SKM-1 (cell line): ENCODE data around the gene IQCK.
"Not testable (repeated sequence)": the region's sequence is repeated elsewhere in the genome, so short reads cannot be mapped to it uniquely, and the experiment has no call there.

ENCODE experiments used
- DNase-seq: peaks from one replicate; lab custom pipeline; 2025; ENCODE audit not compliant: unreplicated experiment; lab: John Stamatoyannopoulos, UW

Gene IQCK, protein sequence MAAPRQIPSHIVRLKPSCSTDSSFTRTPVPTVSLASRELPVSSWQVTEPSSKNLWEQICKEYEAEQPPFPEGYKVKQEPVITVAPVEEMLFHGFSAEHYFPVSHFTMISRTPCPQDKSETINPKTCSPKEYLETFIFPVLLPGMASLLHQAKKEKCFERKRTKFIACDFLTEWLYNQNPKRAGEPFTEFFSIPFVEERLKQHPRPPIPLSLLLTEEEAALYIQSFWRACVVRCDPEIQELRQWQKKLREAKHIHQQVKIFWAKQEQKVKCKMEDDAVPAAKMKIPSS

DNA sequence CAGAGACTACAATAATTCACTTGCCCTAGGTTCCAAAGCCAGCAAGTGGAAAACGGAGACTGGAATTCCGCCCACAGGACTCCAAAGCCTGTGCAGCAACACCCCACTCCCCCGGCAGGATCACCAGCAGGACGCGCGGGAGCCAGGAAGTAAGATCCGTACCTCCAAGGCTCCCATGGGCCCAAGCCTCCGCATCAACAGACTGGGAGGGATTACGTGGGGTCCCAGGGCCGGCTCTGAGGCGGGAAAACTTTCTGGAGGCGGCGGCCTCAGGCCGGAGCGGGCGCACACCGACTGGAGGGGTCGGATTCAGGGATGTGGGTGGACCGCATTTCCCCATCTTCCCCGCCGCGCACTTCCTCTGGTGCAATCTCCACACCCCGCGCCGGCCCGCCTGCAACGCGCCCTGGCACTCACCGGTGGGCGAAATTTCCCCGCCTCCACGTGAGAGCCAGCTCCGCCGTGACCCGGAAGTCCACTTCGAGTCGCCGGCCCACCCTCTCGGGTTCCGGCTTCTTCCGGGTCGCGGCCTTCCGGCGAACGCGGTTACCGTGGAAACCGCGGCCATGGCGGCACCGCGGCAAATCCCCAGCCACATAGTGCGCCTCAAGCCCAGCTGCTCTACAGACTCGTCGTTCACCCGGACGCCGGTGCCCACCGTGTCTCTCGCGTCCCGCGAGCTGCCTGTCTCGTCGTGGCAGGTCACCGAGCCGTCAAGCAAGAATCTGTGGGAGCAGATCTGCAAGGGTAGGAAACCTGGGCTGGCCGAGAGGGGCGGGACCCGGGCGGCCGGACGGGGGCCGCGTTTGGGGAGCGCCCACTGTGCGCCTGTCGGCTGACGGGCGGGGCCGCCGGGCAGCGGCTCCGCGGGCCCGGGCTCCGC is at the start of gene IQCK, which contains the start of gene KNOP1:
Gene IQCK (plus strand): TSS at position 531 of the 883 bp plus-strand sequence. CDS start 36 bp downstream, at position 567.
Gene KNOP1 (minus strand): TSS at position 487 of the 883 bp plus-strand sequence. CDS start 3,192 bp downstream, outside the sequence.
- DNase-seq, result peak; percentile 72

DNA sequence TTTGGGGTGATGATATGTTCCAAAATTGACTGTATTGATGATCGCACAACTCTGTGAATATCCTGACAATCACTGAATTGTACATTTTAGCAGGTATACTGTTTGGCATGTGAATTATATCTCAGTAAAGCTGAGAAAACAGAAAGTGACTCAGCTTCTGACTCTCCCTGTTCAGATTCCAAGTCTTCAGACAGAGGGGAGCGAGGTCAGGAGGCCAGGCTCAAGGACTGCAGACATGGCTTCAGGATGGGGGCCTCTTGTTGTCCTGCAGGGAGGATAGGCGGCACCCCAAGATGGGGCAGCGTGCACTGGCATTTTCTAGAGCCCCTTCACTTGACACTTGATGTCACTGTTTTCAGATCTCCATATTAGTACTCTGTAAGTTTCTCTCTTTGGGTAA is 45.7 kb upstream of the IQCK start:
- no peak for DNase-seq

DNA sequence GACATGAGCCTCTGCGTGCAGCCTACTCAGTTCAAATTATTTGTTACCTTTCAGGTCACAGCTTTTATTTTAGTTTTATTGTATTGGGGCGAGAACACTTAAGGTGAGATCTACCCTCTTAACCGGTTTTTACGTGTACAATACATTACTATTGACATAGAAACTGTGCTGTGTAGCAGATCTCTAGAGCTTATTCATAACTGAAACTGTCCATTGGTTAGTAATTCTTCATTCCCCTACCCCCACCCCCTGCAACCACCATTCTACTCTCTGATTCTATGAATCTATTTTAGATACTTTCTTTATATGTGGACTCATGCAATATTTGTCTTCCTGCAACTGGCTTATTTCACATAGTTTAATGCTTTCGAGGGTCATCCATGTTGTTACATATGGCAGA is 43.6 kb upstream of the IQCK start:
- no peak for DNase-seq

DNA sequence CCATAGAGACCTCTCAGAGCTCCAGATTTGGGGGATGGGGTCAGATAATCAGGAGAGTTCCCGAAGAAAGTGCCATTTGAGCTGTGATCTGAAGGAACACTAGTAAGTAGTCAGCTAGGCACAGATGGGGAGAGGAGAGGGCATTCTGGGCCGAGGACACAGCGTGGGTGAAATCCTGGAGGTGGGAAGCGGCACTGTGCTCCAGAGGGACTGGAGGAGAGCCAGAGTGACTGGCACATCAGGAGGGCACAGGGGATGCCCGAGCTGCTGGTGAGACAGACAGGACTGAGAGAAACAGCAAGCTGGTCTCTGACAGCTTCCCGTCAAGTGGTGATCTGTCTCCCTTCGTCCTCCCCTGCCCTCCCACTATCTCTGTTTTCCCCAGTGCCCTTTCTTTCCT is 40.7 kb upstream of the IQCK start:
- no peak for DNase-seq

DNA sequence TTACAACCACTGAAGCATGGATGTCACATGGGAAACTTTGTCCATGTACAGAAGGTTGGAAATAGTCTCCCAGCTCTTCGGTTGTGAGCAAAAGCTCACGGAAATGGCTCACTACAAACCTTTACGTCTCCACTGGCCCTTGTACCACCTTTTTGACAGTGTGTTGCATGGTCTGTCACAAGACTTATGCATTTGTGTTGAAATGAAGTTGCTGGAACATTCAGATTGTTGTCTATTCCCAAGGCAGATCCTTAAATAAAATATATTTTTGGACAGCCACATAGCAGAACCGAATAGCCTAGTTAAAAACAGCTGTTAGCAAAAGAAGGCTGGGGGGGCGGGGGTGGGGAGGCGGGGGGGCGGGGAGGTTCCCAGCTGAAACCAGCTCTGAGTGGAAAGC is 39.3 kb upstream of the IQCK start:
- DNase-seq, result no peak

DNA sequence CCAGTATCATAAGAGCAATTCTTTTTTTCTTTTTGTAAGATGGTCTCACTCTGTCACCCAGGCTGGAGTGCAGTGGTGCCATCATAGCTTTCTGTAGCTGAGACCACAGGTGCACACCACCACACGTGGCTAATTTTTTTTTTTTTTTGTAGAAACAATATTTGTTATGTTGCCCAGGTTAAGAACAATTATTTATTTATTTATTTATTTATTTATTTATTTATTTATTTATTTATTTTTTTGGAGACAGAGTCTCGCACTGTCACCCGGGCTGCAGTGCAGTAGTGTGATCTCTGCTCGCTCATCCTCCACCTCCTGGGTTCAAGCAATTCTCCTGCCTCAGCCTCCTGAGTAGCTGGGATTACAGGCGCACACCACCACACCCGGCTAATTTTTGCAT is 38.8 kb upstream of the IQCK start:
- DNase-seq, result not testable (repeated sequence)

DNA sequence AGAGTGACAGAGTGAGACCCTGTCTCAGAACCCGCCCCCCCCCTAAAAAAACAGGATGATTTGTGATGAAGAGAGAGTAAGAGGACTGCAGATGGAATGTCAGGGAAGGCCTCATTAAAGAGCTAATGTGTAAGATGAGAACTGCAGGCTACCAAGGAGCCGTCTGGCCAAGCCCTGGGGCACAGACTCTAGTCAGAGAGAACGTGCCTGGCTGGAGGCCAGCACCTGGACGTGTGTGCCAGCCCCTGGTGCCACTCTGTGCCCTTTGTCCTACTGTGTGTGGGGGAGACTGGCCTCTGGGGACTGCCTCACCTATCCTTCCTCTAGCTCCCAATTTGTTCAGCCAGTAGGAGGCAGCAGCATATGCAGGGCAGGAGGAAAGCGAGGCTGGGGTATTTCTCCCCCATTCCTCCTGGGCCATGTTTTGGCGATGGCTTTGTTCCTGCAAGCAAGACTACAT is 37.2 kb upstream of the IQCK start:
- DNase-seq, result no peak

DNA sequence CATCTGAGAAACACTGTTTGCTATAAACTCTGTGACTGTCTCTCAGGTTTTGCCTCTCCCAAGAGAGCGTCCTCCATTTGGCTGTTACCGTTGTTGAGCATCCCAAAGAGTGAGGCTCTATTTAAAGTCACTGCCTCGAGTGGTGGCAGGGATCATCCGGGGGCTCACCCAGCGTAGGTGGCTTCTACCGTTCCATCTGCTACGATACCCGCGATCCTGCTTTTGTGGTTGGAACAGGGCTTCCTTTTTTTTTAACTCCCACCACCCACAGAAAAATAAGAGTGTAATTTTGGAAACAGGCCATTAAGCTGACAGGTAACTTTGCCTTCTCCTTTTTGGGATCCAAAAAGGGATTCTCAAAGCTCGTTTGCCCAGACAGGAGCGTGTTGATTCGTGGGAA is 36.4 kb upstream of the IQCK start:
- DNase-seq, result no peak

DNA sequence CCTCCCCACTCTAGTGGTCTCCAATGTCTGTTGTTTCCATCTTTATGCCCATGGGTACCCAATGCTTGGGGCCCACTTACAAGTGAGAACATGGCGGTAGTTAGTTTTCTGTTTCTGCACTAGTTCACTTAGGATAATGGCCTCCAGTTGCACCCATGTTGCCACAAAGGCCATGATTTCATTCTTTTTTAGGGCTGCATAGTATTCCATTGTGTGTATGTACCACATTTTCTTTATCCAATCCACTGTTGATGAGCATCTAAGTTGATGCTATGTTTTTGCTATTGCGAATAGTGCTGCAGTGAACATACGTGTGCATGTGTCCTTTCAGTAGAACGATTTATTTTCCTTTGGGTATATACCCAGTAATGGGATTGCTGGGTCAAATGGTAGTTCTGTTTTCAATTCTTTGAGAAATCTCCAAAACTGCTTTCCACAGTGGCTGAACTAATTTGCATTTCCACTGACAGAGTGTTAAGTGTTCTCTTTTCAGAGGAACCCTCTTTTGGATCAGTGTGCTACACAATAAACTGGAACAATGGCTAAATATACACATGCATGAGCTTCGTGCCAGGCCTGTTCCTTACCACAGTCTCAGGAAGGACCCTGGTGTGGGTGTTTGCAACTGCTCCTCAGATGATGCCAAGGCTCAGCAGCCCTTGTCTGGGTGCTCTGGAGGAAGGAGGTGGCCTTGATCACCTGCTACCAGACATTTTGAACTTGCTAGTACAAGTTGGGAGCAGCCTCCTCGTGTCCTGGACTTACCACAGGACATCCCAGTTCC is 34.4 kb upstream of the IQCK start:
- DNase-seq, result no peak

DNA sequence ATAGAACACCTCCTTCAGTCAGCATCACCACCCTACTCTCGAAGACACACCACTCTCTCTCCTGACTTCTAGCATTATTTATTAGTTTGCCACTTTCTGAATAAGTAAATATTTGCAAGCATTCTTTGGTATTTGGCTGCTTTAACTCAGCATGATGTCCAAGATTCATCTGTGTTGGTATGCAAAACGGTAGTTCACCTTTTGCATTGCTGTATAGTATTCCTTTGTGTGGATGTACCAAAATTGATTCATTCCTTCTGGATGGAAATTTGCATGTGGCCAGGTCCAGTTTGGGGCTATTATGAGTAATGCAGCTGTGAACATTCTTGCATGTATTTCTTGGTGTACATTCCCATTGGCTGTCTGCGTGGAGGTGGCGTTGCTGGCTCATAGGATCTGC is 32.9 kb upstream of the IQCK start:
- no peak for DNase-seq

DNA sequence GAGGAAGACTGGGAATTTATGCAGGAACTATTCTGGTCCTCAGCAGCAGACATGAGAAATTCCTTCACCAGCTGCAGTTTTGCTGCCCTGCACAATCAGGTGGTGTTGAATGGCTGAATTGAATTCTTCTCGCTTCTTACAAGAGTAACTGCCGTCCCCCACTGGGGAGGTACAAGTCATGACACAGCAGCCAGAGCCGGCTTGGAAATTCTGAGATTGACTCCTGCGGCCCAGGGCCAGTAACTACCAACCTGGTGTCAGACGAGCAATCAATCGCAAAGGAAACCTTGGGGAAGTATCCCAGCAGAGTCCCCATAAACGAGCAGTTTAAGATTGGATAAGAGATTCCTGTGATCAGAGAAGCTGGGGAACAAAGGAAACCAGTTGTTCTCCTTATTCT is 30.8 kb upstream of the IQCK start:
- DNase-seq, result no peak

DNA sequence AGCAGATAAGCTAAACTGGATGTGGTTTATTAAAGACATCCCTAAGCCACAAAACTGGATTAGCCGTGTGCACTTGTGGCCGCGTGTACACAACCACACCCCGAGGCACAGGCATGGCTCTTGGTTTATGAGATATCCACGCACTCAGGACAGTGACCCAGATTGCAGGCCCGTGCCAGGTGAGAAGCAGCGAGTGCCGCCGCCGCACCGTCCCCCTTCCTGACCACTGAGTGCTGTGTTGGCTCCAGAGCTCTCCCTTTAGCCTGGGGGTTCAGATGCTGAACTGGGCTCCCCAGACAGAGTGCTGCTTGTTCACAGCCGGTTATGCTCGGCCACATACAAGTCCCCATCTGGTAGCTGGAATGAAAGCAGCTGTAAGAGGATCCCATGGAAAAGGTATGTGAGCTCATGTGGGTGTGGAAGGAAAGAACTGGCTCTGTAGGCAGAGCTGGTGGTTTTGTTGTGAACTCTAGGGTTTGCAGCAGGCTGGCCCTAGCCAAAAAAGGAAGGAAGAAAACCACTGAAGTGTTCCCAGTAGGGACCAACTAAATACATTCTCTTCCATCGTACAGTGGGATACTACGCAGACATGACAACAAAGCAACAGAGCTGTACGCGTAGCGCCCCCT is 29.6 kb upstream of the IQCK start:
- no peak for DNase-seq

DNA sequence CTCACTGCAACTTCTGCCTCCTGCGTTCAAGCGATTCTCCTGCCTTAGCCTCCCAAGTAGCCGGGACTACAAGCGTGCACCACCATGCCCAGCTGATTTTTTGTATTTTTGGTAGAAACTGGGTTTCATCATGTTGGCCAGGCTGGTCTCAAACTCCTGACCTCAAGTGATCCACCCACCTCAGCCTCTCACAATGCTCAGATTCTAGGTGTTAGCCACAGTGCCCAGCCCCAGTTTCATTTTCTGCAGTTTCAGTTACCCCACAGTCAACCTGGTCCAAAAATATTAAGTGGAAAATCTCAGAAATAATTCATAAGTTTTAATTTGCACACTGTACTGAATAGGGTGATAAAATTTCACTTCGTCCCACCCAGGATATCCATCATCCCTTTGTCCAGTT is 28.7 kb upstream of the IQCK start:
- no peak for DNase-seq

DNA sequence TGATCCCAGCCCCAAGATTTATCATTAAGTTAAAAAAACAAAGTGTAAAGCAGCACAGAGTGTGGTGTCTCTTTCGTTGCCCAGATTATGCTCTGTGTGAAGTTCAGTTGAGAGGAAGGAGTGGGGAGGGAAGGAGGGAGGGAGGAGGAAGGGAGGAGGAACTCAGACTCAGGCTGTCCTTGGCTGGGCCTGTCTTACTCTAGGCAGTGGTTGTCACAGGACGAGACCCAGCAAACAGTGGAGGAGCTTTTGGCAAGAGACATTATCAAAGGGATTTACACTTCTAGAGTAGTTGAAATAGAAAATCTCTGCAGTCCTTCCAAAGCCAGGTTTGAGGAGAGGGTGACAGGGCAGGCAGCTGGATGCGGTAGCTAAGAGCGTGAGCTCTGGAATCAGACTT is 27.9 kb upstream of the IQCK start:
- no peak for DNase-seq

DNA sequence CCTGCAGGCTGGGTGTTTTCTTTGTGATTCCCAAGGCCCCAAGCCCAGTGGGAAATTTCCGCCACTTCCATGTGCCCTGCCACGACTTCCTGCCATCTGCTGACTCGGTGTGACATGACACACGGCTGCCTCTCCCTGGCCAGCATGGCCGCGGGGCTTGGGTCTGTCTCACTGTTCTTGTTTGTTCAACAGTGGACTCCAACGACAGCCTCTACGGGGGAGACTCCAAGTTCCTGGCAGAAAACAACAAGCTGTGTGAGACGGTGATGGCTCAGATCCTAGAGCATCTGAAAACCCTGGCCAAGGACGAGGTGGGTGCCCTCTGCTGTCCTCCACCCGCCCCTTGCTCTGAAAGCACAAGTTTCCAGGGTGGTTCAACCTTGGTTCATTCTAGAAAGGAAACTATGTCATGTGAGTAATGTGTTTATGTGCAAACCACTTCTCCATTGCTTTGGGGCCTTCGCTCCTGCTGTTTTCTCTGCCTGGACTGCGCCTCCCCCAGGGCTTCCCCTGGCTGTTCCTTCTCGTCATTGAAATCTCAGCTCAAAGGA is 26.8 kb upstream of the IQCK start:
- no peak for DNase-seq

DNA sequence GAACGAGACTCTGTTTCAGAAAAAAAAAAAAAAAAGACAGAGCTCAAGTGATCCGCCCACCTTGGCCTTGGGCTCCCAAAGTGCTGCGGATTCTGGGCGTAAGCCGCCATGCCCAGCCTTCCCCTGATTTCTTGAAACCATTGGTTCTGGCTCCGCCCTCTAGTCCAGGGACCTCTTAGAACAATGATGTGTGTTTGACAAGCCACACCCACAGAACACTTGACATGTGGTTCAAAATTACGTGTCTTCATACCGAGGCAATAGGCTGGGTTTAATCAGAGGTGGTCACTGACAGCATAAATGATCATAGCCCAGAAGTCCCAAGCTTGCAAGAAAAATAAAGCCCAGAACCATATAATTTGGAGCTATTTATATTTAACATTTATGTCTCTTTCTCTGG is 23.1 kb upstream of the IQCK start:
- DNase-seq, result no peak

DNA sequence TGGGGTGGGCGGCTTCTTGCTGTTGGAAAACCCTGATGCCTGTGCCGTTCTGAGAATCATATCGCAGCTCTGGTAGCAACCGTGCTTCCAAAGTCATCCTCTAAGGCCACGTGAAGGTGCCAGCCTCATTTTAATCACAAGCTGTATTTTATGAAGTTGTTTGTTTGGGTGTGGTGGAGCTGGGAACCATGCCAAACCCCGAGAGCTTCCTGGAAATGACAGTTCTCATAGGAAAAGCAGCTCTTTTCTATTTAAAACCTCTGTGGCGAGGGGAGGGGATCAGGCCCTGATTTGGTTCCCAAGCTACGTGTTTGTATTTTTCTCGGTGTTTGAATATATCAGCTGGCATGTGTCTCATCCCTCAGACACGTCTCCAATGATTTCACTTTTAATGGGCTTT is 21.7 kb upstream of the IQCK start:
- no peak for DNase-seq

DNA sequence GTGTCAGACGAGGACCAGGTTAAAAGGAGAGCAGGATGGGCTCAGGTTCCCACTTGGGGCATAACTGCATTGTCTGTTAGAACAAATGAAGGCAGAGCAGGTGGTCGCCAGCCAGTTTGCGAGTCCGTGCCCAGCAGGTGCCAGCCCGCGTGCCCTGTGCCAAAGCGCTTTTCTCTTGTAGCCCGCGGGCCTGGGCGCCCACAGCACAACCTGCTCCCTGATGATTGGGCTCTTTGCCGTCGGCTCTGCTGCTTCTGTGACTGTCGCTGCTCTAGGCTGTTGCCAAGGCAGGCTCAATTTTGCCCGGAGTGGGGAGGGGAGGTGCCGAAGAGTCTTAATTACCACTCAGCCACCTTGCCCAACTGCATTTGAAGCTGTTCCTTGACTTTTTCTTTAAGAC is 21.1 kb upstream of the IQCK start:
- DNase-seq, result no peak

DNA sequence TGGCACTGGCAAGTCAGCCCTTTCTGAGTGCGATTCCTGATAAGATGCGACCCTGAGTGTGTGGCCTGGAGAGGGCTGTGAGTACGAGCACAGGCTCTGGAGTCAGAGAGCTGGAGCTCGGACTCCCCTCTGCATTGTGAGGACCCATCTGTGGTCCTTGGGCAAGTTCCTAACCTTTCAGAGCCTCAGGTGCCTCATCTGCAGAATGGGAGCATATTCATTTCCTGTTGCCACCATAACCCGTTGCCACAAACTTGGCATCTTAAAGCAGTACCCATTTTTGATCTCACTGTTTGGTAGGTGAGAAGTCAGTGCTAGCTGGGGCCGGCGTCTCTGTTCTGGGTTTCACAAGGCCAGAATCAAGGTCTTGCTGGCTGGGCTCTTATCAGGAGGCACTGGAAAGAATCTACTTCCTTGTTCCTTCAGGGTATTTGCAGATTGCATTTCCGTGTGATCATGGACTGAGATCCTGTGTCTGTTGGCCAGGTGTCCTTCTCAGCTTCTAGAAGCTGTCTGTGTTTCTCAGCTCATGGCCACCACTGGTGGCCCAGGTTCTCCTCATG is 20.2 kb upstream of the IQCK start:
- DNase-seq, result no peak
